GM04503 (cell line): ENCODE measurements around the gene SPCS1.
A peak's percentile ranks its signal among the peaks of the same experiment; 100 is the strongest.
"Not testable (repeated sequence)": the region's sequence is repeated elsewhere in the genome, so short reads cannot be mapped to it uniquely, and the experiment has no call there.

ENCODE experiments used
- DNase-seq: peaks from one replicate; pipeline ENCODE4 v3.0.0-alpha.2; 2012; ENCODE audit warnings: low read depth

SPCS1 gene

GRCh38 chr3:52705688-52706686, at the start of gene SPCS1, which contains the start of gene GLT8D1:
Gene SPCS1 (plus strand): TSS chr3:52706106. CDS start chr3:52706247, 141 bp downstream.
Gene GLT8D1 (minus strand): TSS chr3:52705791. CDS start chr3:52700460, 5,331 bp downstream.
- peak; percentile 37 for DNase-seq

- DNase-seq: no peak
Observed at GRCh38 chr3:52660046-52660445, 45.9 kb upstream of the SPCS1 start.

- no peak for DNase-seq
Observed at GRCh38 chr3:52663098-52663497, 42.8 kb upstream of the SPCS1 start.

- peak; percentile 100 for DNase-seq
Observed at GRCh38 chr3:52670621-52671521, 35.0 kb upstream of the SPCS1 start.

GRCh38 chr3:52671676-52672075, 34.2 kb upstream of the SPCS1 start:
- DNase-seq: no peak

GRCh38 chr3:52676201-52676600, 29.7 kb upstream of the SPCS1 start:
- DNase-seq: not testable (repeated sequence)

GRCh38 chr3:52678265-52679198, 27.4 kb upstream of the SPCS1 start:
- no peak for DNase-seq

GRCh38 chr3:52679199-52679538, 26.7 kb upstream of the SPCS1 start:
- DNase-seq: no peak

GRCh38 chr3:52679811-52680210, 26.1 kb upstream of the SPCS1 start:
- DNase-seq: no peak

- DNase-seq: no peak
Observed at GRCh38 chr3:52681596-52681995, 24.3 kb upstream of the SPCS1 start.

- DNase-seq: peak; percentile 51
Observed at GRCh38 chr3:52682016-52682415, 23.9 kb upstream of the SPCS1 start.

GRCh38 chr3:52683611-52684010, 22.3 kb upstream of the SPCS1 start:
- DNase-seq: no peak

GRCh38 chr3:52684184-52684583, 21.7 kb upstream of the SPCS1 start:
- no peak for DNase-seq

GRCh38 chr3:52685285-52685708, 20.6 kb upstream of the SPCS1 start:
- DNase-seq: no peak

GRCh38 chr3:52685709-52686691, 19.9 kb upstream of the SPCS1 start, which contains the start of the genes GNL3 and PBRM1:
Gene GNL3 (plus strand): TSS chr3:52686032. CDS start chr3:52686093, 61 bp downstream.
Gene PBRM1 (minus strand): TSS chr3:52685913.
- DNase-seq: peak; percentile 71

GRCh38 chr3:52688266-52688665, 17.6 kb upstream of the SPCS1 start:
- no peak for DNase-seq

GRCh38 chr3:52689151-52689550, 16.8 kb upstream of the SPCS1 start:
- no peak for DNase-seq

- DNase-seq: no peak
Observed at GRCh38 chr3:52690560-52690959, 15.3 kb upstream of the SPCS1 start.

- DNase-seq: no peak
Observed at GRCh38 chr3:52693071-52693470, 12.8 kb upstream of the SPCS1 start.
